OCI-LY7 (cell line): ENCODE data around the gene PGPEP1. TPM values are rescaled to one million over a fixed set of nuclear protein-coding genes. Genes with fewer than 3 reads are reported as not detected.
"Not testable (repeated sequence)": the region's sequence is repeated elsewhere in the genome, so short reads cannot be mapped to it uniquely, and the experiment has no call there.

Experiments used
- BruUV-seq: library from RNA; stranded (reverse); fragments of 400-500 nt; replicated peaks from 2 replicates; lab custom pipeline; 2021; lab: Mats Ljungman, UMichigan
- CTCF ChIA-PET: fragments of 300-600 bp; sonication (Branson Sonifier 250); formaldehyde crosslinking; loops from one replicate; lab custom pipeline; 2022; ENCODE audit warnings: antibody characterized with exemption; ENCODE audit not compliant: unreplicated experiment; lab: Charles Lee
- POLR2A ChIA-PET: fragments of 300-600 bp; sonication (Branson Sonifier 250); formaldehyde crosslinking; loops from one replicate; lab custom pipeline; 2022; ENCODE audit warnings: antibody characterized with exemption; lab: Charles Lee
- DNase-seq: peaks from one replicate; pipeline ENCODE4 v3.0.0-alpha.2; 2015; ENCODE audit warnings: low spot score
- H2AFZ ChIP-seq: fragments of 200-600 bp; sonication (generic), shearing (Covaris generic); 2 replicates; pipeline ENCODE4 v1.6.1; 2014; ENCODE audit warnings: mild to moderate bottlenecking, antibody characterized with exemption, low read length, moderate library complexity
- H3K27ac ChIP-seq: fragments of 200-600 bp; sonication (generic); 2 replicates; pipeline ENCODE4 v1.5.1; 2014; ENCODE audit warnings: mixed run types, low read depth, mild to moderate bottlenecking, moderate library complexity, low read length, inconsistent platforms; ENCODE audit not compliant: poor library complexity, severe bottlenecking
- H3K36me3 ChIP-seq: fragments of 200-600 bp; sonication (generic); 2 replicates; pipeline ENCODE4 v1.6.1; 2014; ENCODE audit warnings: mild to moderate bottlenecking, antibody characterized with exemption, low read length, moderate library complexity, mixed read lengths; ENCODE audit not compliant: insufficient read depth
- H3K4me1 ChIP-seq: fragments of 200-600 bp; sonication (generic); 2 replicates; pipeline ENCODE4 v1.5.1; 2014; ENCODE audit warnings: mild to moderate bottlenecking, low read length; ENCODE audit not compliant: insufficient read depth, poor library complexity, severe bottlenecking
- H3K4me2 ChIP-seq: fragments of 200-600 bp; sonication (generic); 2 replicates; pipeline ENCODE4 v1.6.1; 2014; ENCODE audit warnings: mild to moderate bottlenecking, low read length
- H3K4me3 ChIP-seq: fragments of 200-600 bp; sonication (generic); 2 replicates; pipeline ENCODE4 v1.5.1; 2014; ENCODE audit warnings: mild to moderate bottlenecking, low read depth, low read length; ENCODE audit not compliant: poor library complexity, severe bottlenecking
- H3K79me2 ChIP-seq: fragments of 200-600 bp; sonication (generic); 2 replicates; pipeline ENCODE4 v1.6.1; 2016; ENCODE audit warnings: low read depth, mild to moderate bottlenecking, low read length, moderate library complexity, mixed read lengths; ENCODE audit not compliant: insufficient read depth
- H3K9me2 ChIP-seq: fragments of 200-600 bp; sonication (generic); 2 replicates; pipeline ENCODE4 v1.6.1; 2016; ENCODE audit warnings: mild to moderate bottlenecking, low read length, mixed read lengths; ENCODE audit not compliant: insufficient read depth
- H3K9me3 ChIP-seq: fragments of 200-600 bp; sonication (generic); 2 replicates; pipeline ENCODE4 v1.6.1; 2014; ENCODE audit warnings: mild to moderate bottlenecking, mixed run types, low read length, mixed read lengths
- H4K20me1 ChIP-seq: fragments of 200-600 bp; sonication (generic); 2 replicates; pipeline ENCODE4 v1.6.1; 2014; ENCODE audit warnings: mild to moderate bottlenecking, antibody characterized with exemption, low read length, moderate library complexity, mixed read lengths; ENCODE audit not compliant: insufficient read depth
- EZH2phosphoT487 ChIP-seq: fragments of 200-600 bp; sonication (generic); IDR thresholded peaks from 2 replicates; pipeline ENCODE4 v1.6.1; 2018; ENCODE audit warnings: low read depth, borderline replicate concordance, mild to moderate bottlenecking, mixed run types, antibody characterized with exemption, low read length, moderate library complexity, mixed read lengths
- intact Hi-C: fragments of 100-400 bp; cut with micrococcal nuclease; formaldehyde crosslinking; loops from one replicate; pipeline ENCODE4 v1.10.0; 2022; ENCODE audit not compliant: unreplicated experiment
- total RNA-seq, 2 experiments: library from RNA; depleted of rRNA in 1 of 2; stranded (reverse); fragments of >200 nt in 1 of 2; shearing (Covaris generic) in 1 of 2; gene quantifications; 2 replicates each; pipeline ENCODE4 v1.2.3, GENCODE V29; 2014 to 2022
- TF ChIP-seq, protein P1 (sequence below): fragments of 200-600 bp; sonication (generic); conservative IDR thresholded peaks from 2 replicates; pipeline ENCODE4 v1.5.1; 2014; ENCODE audit warnings: mild to moderate bottlenecking, antibody characterized with exemption, low read length, moderate library complexity, mixed read lengths

The PGPEP1 gene
- total RNA-seq, 2 experiments from 2014 or later = 15.2 to 44.1 TPM

DNA sequence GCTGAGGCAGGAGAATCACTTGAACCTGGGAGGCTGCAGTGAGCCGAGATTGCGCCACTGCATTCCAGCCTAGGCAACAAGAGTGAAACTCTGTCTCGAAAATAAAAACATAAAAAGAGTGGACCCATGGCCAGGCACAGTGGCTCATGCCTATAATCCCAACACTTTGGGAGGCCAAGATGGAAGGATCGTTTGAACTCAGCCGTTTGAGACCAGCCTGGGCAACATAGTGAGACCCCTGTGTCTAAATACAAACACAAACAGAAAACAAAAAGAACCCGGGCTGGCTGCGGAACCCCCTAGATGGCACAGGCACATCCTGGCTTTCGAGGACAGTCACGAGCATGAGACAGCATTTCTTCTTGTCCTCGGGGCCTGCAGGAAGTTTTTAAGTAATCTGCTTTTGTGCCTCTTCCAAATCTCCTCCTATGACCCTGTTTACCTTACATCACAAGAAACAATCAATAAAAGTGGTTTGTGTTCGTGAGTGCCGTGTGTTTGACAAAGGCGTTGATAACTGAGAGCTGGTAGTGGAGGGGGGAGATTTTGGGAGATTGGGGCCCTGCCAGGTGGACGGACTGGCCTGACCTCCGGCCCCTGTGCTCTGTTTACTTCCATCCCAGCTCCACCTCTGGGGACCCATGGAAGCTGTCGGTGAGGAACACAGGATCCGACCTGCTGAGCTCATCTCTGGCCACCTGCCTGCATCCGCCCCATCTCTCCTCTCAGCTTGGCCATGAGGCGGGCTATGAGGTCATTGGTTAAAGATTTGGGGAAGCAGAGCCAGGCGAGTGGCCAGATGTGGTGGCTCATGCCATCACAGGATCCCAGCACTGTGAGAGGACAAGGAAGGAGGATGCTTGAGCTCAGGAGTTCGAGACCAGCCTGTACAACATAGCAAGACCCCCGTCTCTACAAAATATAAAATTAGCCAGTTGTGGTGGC, 39.7 kb downstream of the PGPEP1 start:
- Histone ChIP-seq H3K9me3 (no peaks in the 10 kb centered on the region), H3K36me3 (no peaks in the 10 kb centered on the region), H3K4me2 (no peak overlapping the region), H3K79me2 (no peaks in the 10 kb centered on the region), H3K4me3 (no peak overlapping the region), H3K27ac (no peak overlapping the region), H4K20me1 (no peaks in the 10 kb centered on the region), H3K4me1 (peaks cover 5% of the 10 kb centered on the region), H3K9me2 (no peaks in the 10 kb centered on the region), H2AFZ (no peak overlapping the region)
- no peak for DNase-seq
- TF ChIP-seq, protein P1, sequence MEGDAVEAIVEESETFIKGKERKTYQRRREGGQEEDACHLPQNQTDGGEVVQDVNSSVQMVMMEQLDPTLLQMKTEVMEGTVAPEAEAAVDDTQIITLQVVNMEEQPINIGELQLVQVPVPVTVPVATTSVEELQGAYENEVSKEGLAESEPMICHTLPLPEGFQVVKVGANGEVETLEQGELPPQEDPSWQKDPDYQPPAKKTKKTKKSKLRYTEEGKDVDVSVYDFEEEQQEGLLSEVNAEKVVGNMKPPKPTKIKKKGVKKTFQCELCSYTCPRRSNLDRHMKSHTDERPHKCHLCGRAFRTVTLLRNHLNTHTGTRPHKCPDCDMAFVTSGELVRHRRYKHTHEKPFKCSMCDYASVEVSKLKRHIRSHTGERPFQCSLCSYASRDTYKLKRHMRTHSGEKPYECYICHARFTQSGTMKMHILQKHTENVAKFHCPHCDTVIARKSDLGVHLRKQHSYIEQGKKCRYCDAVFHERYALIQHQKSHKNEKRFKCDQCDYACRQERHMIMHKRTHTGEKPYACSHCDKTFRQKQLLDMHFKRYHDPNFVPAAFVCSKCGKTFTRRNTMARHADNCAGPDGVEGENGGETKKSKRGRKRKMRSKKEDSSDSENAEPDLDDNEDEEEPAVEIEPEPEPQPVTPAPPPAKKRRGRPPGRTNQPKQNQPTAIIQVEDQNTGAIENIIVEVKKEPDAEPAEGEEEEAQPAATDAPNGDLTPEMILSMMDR = no peak
- TF ChIP-seq EZH2phosphoT487 = no peak
- ChIA-PET CTCF (no interaction called here), POLR2A (interaction anchor here (0.5 to 1.1 kb wide), 3 partner anchors 29 to 55 kb away, joined by 4 to 9 read pairs (median 5); no protein-coding TSS in a partner anchor)
- no TSS peak for BruUV-seq
- intact Hi-C loops = no loop called here

DNA sequence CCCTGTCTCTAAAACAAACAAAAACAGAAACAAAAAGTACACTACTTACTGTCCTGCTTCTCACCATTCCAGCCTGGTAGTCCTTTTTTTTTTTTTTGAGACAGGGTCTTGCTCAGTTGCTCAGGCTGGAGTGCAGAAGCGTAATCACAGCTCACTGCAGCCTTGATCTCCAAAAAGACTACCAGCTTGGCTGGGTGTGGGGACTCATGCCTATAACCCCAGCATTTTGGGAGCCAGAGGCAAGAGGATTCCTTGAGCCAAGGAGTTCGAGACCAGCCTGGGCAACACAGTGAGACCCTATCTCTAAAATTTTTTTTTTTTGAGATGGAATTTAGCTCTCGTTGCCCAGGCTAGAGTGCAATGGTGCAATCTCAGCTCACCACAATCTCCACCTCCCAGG, 40.4 kb downstream of the PGPEP1 start:
- no TSS peak for BruUV-seq
- no peaks in the 10 kb centered on the region for H3K36me3 ChIP-seq
- no peak for DNase-seq
- H3K4me2 ChIP-seq = no peak overlapping the region
- no peaks in the 10 kb centered on the region for H3K79me2 ChIP-seq
- no peak overlapping the region for H2AFZ ChIP-seq
- peaks cover 5% of the 10 kb centered on the region for H3K4me1 ChIP-seq
- intact Hi-C loops = no loop called here
- ChIA-PET POLR2A (interaction anchor here (0.5 to 1.1 kb wide), 2 partner anchors 28 to 31 kb away, joined by 4 to 9 read pairs; no protein-coding TSS in a partner anchor), CTCF (no interaction called here)
- no peak for TF ChIP-seq EZH2phosphoT487
- TF ChIP-seq, protein P1 = no peak
- no peak overlapping the region for H3K27ac ChIP-seq
- H4K20me1 ChIP-seq = no peaks in the 10 kb centered on the region
- H3K9me3 ChIP-seq = no peaks in the 10 kb centered on the region
- no peaks in the 10 kb centered on the region for H3K9me2 ChIP-seq
- no peak overlapping the region for H3K4me3 ChIP-seq

DNA sequence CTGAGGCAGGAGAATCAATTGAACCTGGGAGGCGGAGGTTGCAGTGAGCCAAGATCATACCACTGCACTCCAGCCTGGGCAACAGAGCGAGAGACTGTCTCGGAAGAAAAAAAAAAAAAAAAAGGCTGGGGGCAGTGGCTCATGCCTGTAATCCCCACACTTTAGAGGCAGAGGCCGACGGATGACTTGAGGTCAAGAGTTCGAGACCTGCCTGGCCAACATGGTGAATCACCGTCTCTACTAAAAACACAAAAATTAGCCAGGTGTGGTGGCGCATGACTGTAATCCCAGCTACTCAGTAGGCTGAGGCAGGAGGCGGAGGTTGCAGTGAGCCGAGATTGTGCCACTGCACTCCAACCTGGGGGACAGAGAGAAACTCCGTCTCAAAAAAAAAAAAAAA, 43.2 kb downstream of the PGPEP1 start:
- H3K27ac ChIP-seq, H4K20me1 ChIP-seq, H3K36me3 ChIP-seq, POLR2A ChIA-PET, H2AFZ ChIP-seq, H3K4me2 ChIP-seq, DNase-seq, H3K79me2 ChIP-seq, H3K4me3 ChIP-seq, BruUV-seq, H3K9me2 ChIP-seq, H3K9me3 ChIP-seq, intact Hi-C loops, CTCF ChIA-PET, H3K4me1 ChIP-seq: not testable (repeated sequence)
